B cell (primary cell): ENCODE data around the gene STX11. TPM values are rescaled to one million over a fixed set of nuclear protein-coding genes. Genes with fewer than 3 reads are reported as not detected.

Source experiments
- ATAC-seq: fragments of 200-7000 bp; cut with Tn5 transposase; one replicate; pipeline ENCODE4 v1.10.0; 2021; ENCODE audit warnings: low read depth, mild to moderate bottlenecking, moderate number of reproducible peaks, moderate library complexity
- CTCF ChIA-PET: fragments of 350-600 bp; sonication (Branson Sonifier 250); formaldehyde crosslinking; loops from one replicate; lab custom pipeline; 2021; ENCODE audit warnings: antibody characterized with exemption, inconsistent platforms; lab: Charles Lee
- POLR2A ChIA-PET: fragments of 350-600 bp; sonication (Branson Sonifier 250); formaldehyde crosslinking; loops from one replicate; lab custom pipeline; 2021; ENCODE audit warnings: antibody characterized with exemption; lab: Charles Lee
- DNase-seq: peaks from one replicate; pipeline ENCODE4 v3.0.0; 2013
- H2AFZ ChIP-seq: 2 replicates; pipeline ENCODE4 v1.6.1; 2012; ENCODE audit warnings: mild to moderate bottlenecking, low read depth, low read length; ENCODE audit not compliant: insufficient read depth, poor library complexity, severe bottlenecking
- H3K27ac ChIP-seq, 2 donors: 1 replicate in 1 of 2; 2 replicates in 1 of 2; pipeline ENCODE4 v1.5.1; 2012 to 2013; ENCODE audit warnings: low read length in 2 of 2, mild to moderate bottlenecking in 2 of 2, moderate library complexity in 1 of 2
- H3K27me3 ChIP-seq, 4 experiments: fragments of 200-600 bp in 1 of 4; sonication (generic) in 1 of 4; replicated peaks in 1 of 4; 1 replicate in 2 of 4; 2 replicates in 2 of 4; pipeline versions ENCODE4 v1.6.1 to v1.7.0; 2013 to 2016; ENCODE audit warnings: low read length in 3 of 4, mild to moderate bottlenecking in 2 of 4, mixed read lengths in 1 of 4, moderate library complexity in 1 of 4; ENCODE audit not compliant: insufficient read depth in 4 of 4, control insufficient read depth in 3 of 4; ENCODE audit errors: control extremely low read depth in 1 of 4
- H3K36me3 ChIP-seq, 2 experiments: replicated peaks in 1 of 2; 1 replicate in 1 of 2; 2 replicates in 1 of 2; pipeline versions ENCODE4 v1.6.1 to v1.7.1; 2013; ENCODE audit warnings: low read length in 1 of 2; ENCODE audit not compliant: insufficient read depth in 2 of 2, control insufficient read depth in 1 of 2; ENCODE audit errors: control extremely low read depth in 1 of 2, extremely low read depth in 1 of 2
- H3K4me1 ChIP-seq, 2 donors: fragments of 200-600 bp in 1 of 2; sonication (generic) in 1 of 2; 1 replicate in 1 of 2; 2 replicates in 1 of 2; pipeline versions ENCODE4 v1.5.1 to v1.6.1; 2013 to 2017; ENCODE audit warnings: low read length in 2 of 2; ENCODE audit not compliant: control insufficient read depth in 2 of 2, insufficient read depth in 2 of 2
- H3K4me2 ChIP-seq: replicated peaks from 2 replicates; pipeline ENCODE3; 2012; ENCODE audit warnings: mild to moderate bottlenecking, low read depth, low read length; ENCODE audit not compliant: poor library complexity, severe bottlenecking
- H3K4me3 ChIP-seq, 5 experiments: fragments of 200-600 bp in 1 of 5; sonication (generic) in 1 of 5; 1 replicate in 3 of 5; 2 replicates in 2 of 5; pipeline versions ENCODE4 v1.5.1 to v1.7.0; 2011 to 2016; ENCODE audit warnings: low read length in 4 of 5, mild to moderate bottlenecking in 4 of 5, low read depth in 2 of 5, control low read depth in 1 of 5, moderate library complexity in 1 of 5; ENCODE audit not compliant: insufficient read depth in 1 of 5; ENCODE audit errors: control extremely low read depth in 1 of 5, extremely low read depth in 1 of 5
- H3K79me2 ChIP-seq: fragments of 200-600 bp; sonication (generic); one replicate; pipeline ENCODE4 v1.6.0; 2016; ENCODE audit warnings: low read length; ENCODE audit not compliant: control insufficient read depth, insufficient read depth
- H3K9ac ChIP-seq: fragments of 200-600 bp; sonication (generic); 2 replicates; pipeline ENCODE4 v1.6.1; 2017; ENCODE audit warnings: mild to moderate bottlenecking, low read length, moderate library complexity
- H3K9me3 ChIP-seq, 3 donors: one replicate each; pipeline versions ENCODE4 v1.6.1 to v1.7.1; 2013; ENCODE audit warnings: low read length in 2 of 3; ENCODE audit not compliant: control insufficient read depth in 2 of 3, insufficient read depth in 1 of 3; ENCODE audit errors: control extremely low read depth in 1 of 3
- H4K20me1 ChIP-seq: 2 replicates; pipeline ENCODE4 v1.6.0; 2012; ENCODE audit warnings: mild to moderate bottlenecking, low read length; ENCODE audit not compliant: insufficient read depth, control insufficient read depth, poor library complexity, severe bottlenecking
- H3K27ac Mint-ChIP-seq: one replicate; pipeline ENCODE4 v1.8.0; 2021; ENCODE audit warnings: mixed read lengths
- H3K27me3 Mint-ChIP-seq: one replicate; pipeline ENCODE4 v1.8.0; 2021; ENCODE audit warnings: mixed read lengths
- H3K4me1 Mint-ChIP-seq: one replicate; pipeline ENCODE4 v1.8.0; 2021; ENCODE audit warnings: mixed read lengths
- H3K4me3 Mint-ChIP-seq: one replicate; pipeline ENCODE4 v1.8.0; 2021; ENCODE audit warnings: mixed read lengths
- H3K9me3 Mint-ChIP-seq: one replicate; pipeline ENCODE4 v1.8.0; 2022; ENCODE audit warnings: mixed read lengths; ENCODE audit not compliant: insufficient read depth
- CTCF ChIP-seq: fragments of 200-600 bp; IDR thresholded peaks from one replicate; pipeline ENCODE4 v1.8.0; 2022; ENCODE audit warnings: antibody characterized with exemption, mild to moderate bottlenecking
- EZH2 ChIP-seq: IDR thresholded peaks from 2 replicates; pipeline ENCODE4 v1.6.1; 2012; ENCODE audit warnings: borderline replicate concordance, low read depth, mild to moderate bottlenecking, moderate library complexity, low read length; ENCODE audit not compliant: insufficient read depth, poor library complexity, severe bottlenecking
- WGBS: methylation state at CpG from one replicate; pipeline ENCODE4 v1.1.5; 2013; ENCODE audit warnings: missing lambda C conversion rate; ENCODE audit not compliant: insufficient coverage; 5-methylcytosine and 5-hydroxymethylcytosine counted together
- intact Hi-C: fragments of 100-400 bp; cut with micrococcal nuclease; formaldehyde crosslinking; loops from one replicate; pipeline ENCODE4 v1.10.0; 2022
- polyA plus RNA-seq: library from polyadenylated mRNA; depleted of rRNA; stranded (reverse); fragments of >200 nt; gene quantifications from 2 replicates; pipeline ENCODE4 v1.2.3, GENCODE V29; 2012
- total RNA-seq, 2 donors: library from RNA; stranded (reverse); fragments of 120-200 nt in 1 of 2; gene quantifications; 1 replicate in 1 of 2; 2 replicates in 1 of 2; pipeline versions ENCODE4 v1.2.3 to v1.2.4, GENCODE V29; 2013 to 2022

STX11 gene
- total and polyA plus RNA-seq, 2 donors (not counting 1 experiment from before 2014, with no cell fraction given), result 10.3 to 14.6 TPM

- CTCF ChIA-PET, result interaction anchor here (1.3 kb wide), 3 partner anchors 11 to 84 kb away, joined by 3 to 4 read pairs (median 3); no protein-coding TSS in a partner anchor
- H3K27ac ChIP-seq, result no peak overlapping the region
- TF ChIP-seq EZH2 (no peak), CTCF (no peak)
- Mint-ChIP-seq H3K27ac (no peak overlapping the region), H3K9me3 (no peaks in the 10 kb centered on the region), H3K27me3 (no peaks in the 10 kb centered on the region), H3K4me1 (no peaks in the 10 kb centered on the region), H3K4me3 (no peak overlapping the region)
- DNase-seq, result no peak
- peaks cover 0 to 10% (median 0%) of the 10 kb centered on the region in 3 donors for H3K9me3 ChIP-seq
- H3K9ac ChIP-seq, result no peak overlapping the region
- no peaks in the 10 kb centered on the region for H4K20me1 ChIP-seq
- no peaks in the 10 kb centered on the region for H3K4me1 ChIP-seq
- H3K4me3 ChIP-seq, result no peak overlapping the region
- peaks cover 0 to 13% of the 10 kb centered on the region in 2 experiments for H3K36me3 ChIP-seq
- H3K27me3 ChIP-seq, result no peaks in the 10 kb centered on the region
- POLR2A ChIA-PET, result no interaction called here
- intact Hi-C loops, result no loop called here
- no peaks in the 10 kb centered on the region for H3K79me2 ChIP-seq
- no peak overlapping the region for H2AFZ ChIP-seq
- ATAC-seq, result no peak
- no peak overlapping the region for H3K4me2 ChIP-seq
Measured at GRCh38 chr6:144189351-144189750, 39.0 kb downstream of the STX11 start.

- Mint-ChIP-seq H3K4me1 (no peaks in the 10 kb centered on the region), H3K27me3 (no peaks in the 10 kb centered on the region), H3K4me3 (no peak overlapping the region), H3K27ac (no peak overlapping the region), H3K9me3 (no peaks in the 10 kb centered on the region)
- no peak overlapping the region for H3K9ac ChIP-seq
- DNase-seq (no peak), ATAC-seq (no peak)
- 100% methylated on average over 1 of the region's 3 CpGs for whole genome bisulfite sequencing
- no peaks in the 10 kb centered on the region for H3K79me2 ChIP-seq
- no peaks in the 10 kb centered on the region for H3K4me1 ChIP-seq
- peaks cover 0 to 13% of the 10 kb centered on the region in 2 experiments for H3K36me3 ChIP-seq
- ChIA-PET POLR2A (no interaction called here), CTCF (interaction anchor here (0.7 to 1.3 kb wide), 4 partner anchors 12 to 85 kb away, joined by 3 to 4 read pairs (median 3); no protein-coding TSS in a partner anchor)
- no peaks in the 10 kb centered on the region for H4K20me1 ChIP-seq
- no peak overlapping the region for H3K27ac ChIP-seq
- no peaks in the 10 kb centered on the region for H3K27me3 ChIP-seq
- peaks cover 0 to 10% (median 0%) of the 10 kb centered on the region in 3 donors for H3K9me3 ChIP-seq
- H3K4me2 ChIP-seq, result no peak overlapping the region
- no peak overlapping the region for H2AFZ ChIP-seq
- intact Hi-C loops, result no loop called here
- no peak overlapping the region for H3K4me3 ChIP-seq
- TF ChIP-seq CTCF (no peak), EZH2 (no peak)
Measured at GRCh38 chr6:144190080-144190479, 39.8 kb downstream of the STX11 start.
